ENCODE results near the gene TCN1.
A peak's percentile ranks its signal among the peaks of the same experiment; 100 is the strongest.

TCN1 gene

GRCh38 chr11:59812220-59812619 lies 54.1 kb downstream of the TCN1 start:
- CTCF ChIA-PET, result interaction anchor here (1.3 to 1.5 kb wide), 2 partner anchors 10 to 439 kb away, joined by 3 read pairs; no protein-coding TSS in a partner anchor
- POLR2A ChIA-PET, result no interaction called here
- no peak for TF ChIP-seq CTCF (IDR thresholded peaks at IDR 0.05; ENCODE audit: control extremely low read depth, extremely low read depth, low read depth, missing control alignments)

GRCh38 chr11:59810911-59811259 lies 55.4 kb downstream of the TCN1 start:
- ChIA-PET CTCF (interaction anchor here (1.5 to 3.6 kb wide), 6 partner anchors 11 to 440 kb away, joined by 3 to 32 read pairs (median 4); no protein-coding TSS in a partner anchor), POLR2A (interaction anchor here (1.4 kb wide), 1 partner anchor 142 kb away, joined by 3 read pairs; the partner anchor contains the start of gene PATL1)
- no peak for DNase-seq (ENCODE audit: extremely low spot score)
- TF ChIP-seq CTCF (IDR thresholded peaks at IDR 0.05; ENCODE audit: control extremely low read depth, extremely low read depth, low read depth, missing control alignments), result no peak

More at GRCh38 chr11:59812220-59812619, 54.1 kb downstream of the TCN1 start:
- DNase-seq (ENCODE audit: extremely low spot score), result no peak

- peak; percentile 89 for DNase-seq (ENCODE audit: extremely low spot score)
- TF ChIP-seq CTCF (IDR thresholded peaks at IDR 0.05; ENCODE audit: control extremely low read depth, extremely low read depth, low read depth, missing control alignments), result no peak
- POLR2A ChIA-PET, result interaction anchor here (1.4 kb wide), 1 partner anchor 141 kb away, joined by 3 read pairs; the partner anchor contains the start of gene PATL1
- CTCF ChIA-PET, result interaction anchor here (1.1 to 3.6 kb wide), 9 partner anchors 11 to 441 kb away, joined by 3 to 32 read pairs (median 4); partner anchors contain the start of gene STX3
Measured at GRCh38 chr11:59810189-59810910, 55.9 kb downstream of the TCN1 start, which contains the start of gene MRPL16. MRPL16 (minus strand) TSS chr11:59810778; CDS start chr11:59810658, 120 bp downstream.

- POLR2A ChIA-PET, result no interaction called here
- DNase-seq (ENCODE audit: extremely low spot score), result no peak
- no peak for TF ChIP-seq CTCF (IDR thresholded peaks at IDR 0.05; ENCODE audit: control extremely low read depth, extremely low read depth, low read depth, missing control alignments)
- CTCF ChIA-PET, result interaction anchor here (1.3 to 2.2 kb wide), 6 partner anchors 9 to 54 kb away, joined by 4 to 10 read pairs (median 4); no protein-coding TSS in a partner anchor
Measured at GRCh38 chr11:59807047-59807610, 59.2 kb downstream of the TCN1 start.

- DNase-seq (ENCODE audit: extremely low spot score), result no peak
- TF ChIP-seq CTCF (IDR thresholded peaks at IDR 0.05; ENCODE audit: control extremely low read depth, extremely low read depth, low read depth, missing control alignments), result no peak
- CTCF ChIA-PET, result interaction anchor here (1.0 to 9.4 kb wide), 3 partner anchors 50 to 266 kb away, joined by 3 to 137 read pairs (median 5); partner anchors contain the start of gene STX3
- POLR2A ChIA-PET, result interaction anchor here (0.6 kb wide), 1 partner anchor 10 kb away, joined by 6 read pairs; no protein-coding TSS in a partner anchor
Measured at GRCh38 chr11:59804061-59804460, 62.2 kb downstream of the TCN1 start.
